SK-N-SH (cell line): ENCODE data around the gene TMEM182. TPM values are rescaled to one million over a fixed set of nuclear protein-coding genes. Genes with fewer than 3 reads are reported as not detected.

ENCODE experiments used
- CTCF ChIA-PET: fragments of 300-600, 350-600 bp; formaldehyde crosslinking; extraction: SDS; loops from one replicate; lab custom pipeline; 2021; lab: Yijun Ruan, JAX
- POLR2A ChIA-PET: fragments of 350-600 bp; sonication (Branson Sonifier 250); formaldehyde crosslinking; extraction: SDS; loops from one replicate; lab custom pipeline; 2020; ENCODE audit warnings: antibody characterized with exemption, inconsistent platforms; lab: Yijun Ruan, JAX
- DNase-seq: peaks from one replicate; pipeline ENCODE4 v3.0.0; 2012
- H2AFZ ChIP-seq: fragments of 200-600 bp; sonication (generic); 2 replicates; pipeline ENCODE4 v1.8.1; 2016; ENCODE audit warnings: antibody characterized with exemption, mild to moderate bottlenecking, low read depth
- H3F3A ChIP-seq: fragments of 200-600 bp; sonication (generic); replicated peaks from 2 replicates; pipeline ENCODE3; 2016; ENCODE audit warnings: antibody characterized with exemption, mild to moderate bottlenecking; ENCODE audit not compliant: insufficient read depth
- H3K27ac ChIP-seq, 2 experiments: fragments of 200-500 bp in 1 of 2; fragments of 200-600 bp in 1 of 2; sonication (Bioruptor generic) in 1 of 2; sonication (generic), shearing (Covaris generic) in 1 of 2; 2 replicates each; pipeline versions ENCODE4 v1.5.1 to v1.6.1; 2014 to 2016; ENCODE audit warnings: low read depth in 2 of 2, inconsistent platforms in 1 of 2, low read length in 1 of 2, mild to moderate bottlenecking in 1 of 2, mixed read lengths in 1 of 2
- H3K27me3 ChIP-seq: fragments of 200-600 bp; sonication (generic), shearing (Covaris generic); 2 replicates; pipeline ENCODE4 v1.6.1; 2016; ENCODE audit warnings: mixed run types; ENCODE audit not compliant: insufficient read depth
- H3K36me3 ChIP-seq, 2 experiments: fragments of 200-500 bp in 1 of 2; fragments of 200-600 bp in 1 of 2; sonication (Bioruptor generic) in 1 of 2; sonication (generic) in 1 of 2; replicated peaks in 1 of 2; 2 replicates each; pipeline versions ENCODE3 to v1.5.1; 2014 to 2016; ENCODE audit warnings: low read length in 1 of 2, mild to moderate bottlenecking in 1 of 2; ENCODE audit not compliant: insufficient read depth in 2 of 2, control insufficient read depth in 1 of 2
- H3K4me1 ChIP-seq, 2 experiments: fragments of 200-500 bp in 1 of 2; fragments of 200-600 bp in 1 of 2; sonication (Bioruptor generic) in 1 of 2; sonication (generic), shearing (Covaris generic) in 1 of 2; 2 replicates each; pipeline versions ENCODE4 v1.5.1 to v1.6.1; 2014 to 2016; ENCODE audit warnings: low read depth in 1 of 2, low read length in 1 of 2, mixed run types in 1 of 2; ENCODE audit not compliant: insufficient read depth in 2 of 2, control insufficient read depth in 1 of 2
- H3K4me2 ChIP-seq: fragments of 200-600 bp; sonication (generic), shearing (Covaris generic); 2 replicates; pipeline ENCODE4 v1.6.1; 2017; ENCODE audit warnings: mixed run types
- H3K4me3 ChIP-seq, 2 experiments: fragments of 200-500 bp in 1 of 2; fragments of 200-600 bp in 1 of 2; sonication (Bioruptor generic) in 1 of 2; sonication (generic), shearing (Covaris generic) in 1 of 2; 2 replicates each; pipeline versions ENCODE4 v1.5.1 to v1.8.1; 2014 to 2016; ENCODE audit warnings: low read depth in 2 of 2, inconsistent platforms in 1 of 2, low read length in 1 of 2, mild to moderate bottlenecking in 1 of 2, mixed read lengths in 1 of 2, moderate library complexity in 1 of 2
- H3K79me2 ChIP-seq: fragments of 200-600 bp; sonication (generic); 2 replicates; pipeline ENCODE4 v1.8.1; 2017; ENCODE audit warnings: mild to moderate bottlenecking; ENCODE audit not compliant: insufficient read depth
- H3K9ac ChIP-seq: fragments of 200-600 bp; sonication (generic); 2 replicates; pipeline ENCODE4 v1.6.1; 2017; ENCODE audit warnings: mixed run types
- H3K9me2 ChIP-seq: fragments of 200-600 bp; sonication (generic); 2 replicates; pipeline ENCODE4 v1.6.1; 2017; ENCODE audit warnings: mixed run types
- H3K9me3 ChIP-seq: fragments of 200-600 bp; sonication (generic); 2 replicates; pipeline ENCODE4 v1.6.1; 2017; ENCODE audit warnings: mixed run types, mild to moderate bottlenecking, moderate library complexity
- H4K20me1 ChIP-seq: fragments of 200-600 bp; sonication (generic); 2 replicates; pipeline ENCODE4 v1.6.1; 2017; ENCODE audit warnings: mild to moderate bottlenecking, mixed run types; ENCODE audit not compliant: insufficient read depth
- CTCF ChIP-seq: fragments of 200-600 bp; sonication (generic); IDR thresholded peaks from 2 replicates; pipeline ENCODE4 v1.6.1; 2017; ENCODE audit warnings: antibody characterized with exemption, mild to moderate bottlenecking, moderate library complexity
- ELF1 ChIP-seq: IDR thresholded peaks from 2 replicates; pipeline ENCODE4 v1.4.0; 2012
- EP300 ChIP-seq, 2 experiments: IDR thresholded peaks; 2 replicates each; pipeline versions ENCODE4 v1.4.0 to v1.6.1; 2012; ENCODE audit warnings: borderline replicate concordance in 1 of 2, low read depth in 1 of 2, low read length in 1 of 2
- EZH2phosphoT487 ChIP-seq: fragments of 200-600 bp; sonication (generic); IDR thresholded peaks from 2 replicates; pipeline ENCODE4 v1.6.1; 2017; ENCODE audit warnings: low read depth, mixed run types, mild to moderate bottlenecking, antibody characterized with exemption, moderate library complexity, borderline replicate concordance
- FOSL2 ChIP-seq: IDR thresholded peaks from 2 replicates; pipeline ENCODE4 v1.4.0; 2012; ENCODE audit warnings: low read depth, mild to moderate bottlenecking, moderate library complexity, borderline replicate concordance
- FOXJ3 ChIP-seq: sonication (generic); formaldehyde crosslinking; IDR thresholded peaks from 2 replicates; pipeline ENCODE4 v1.5.1; 2020; ENCODE audit warnings: mild to moderate bottlenecking, missing genetic modification reagents
- GATA2 ChIP-seq: sonication (generic); formaldehyde crosslinking; IDR thresholded peaks from 2 replicates; pipeline ENCODE4 v1.5.0; 2020; ENCODE audit warnings: mild to moderate bottlenecking, missing genetic modification reagents
- MAX ChIP-seq: IDR thresholded peaks from 2 replicates; pipeline ENCODE4 v1.4.0; 2012; ENCODE audit warnings: low read depth
- MEF2A ChIP-seq: IDR thresholded peaks from 2 replicates; pipeline ENCODE4 v1.4.0; 2012; ENCODE audit warnings: low read depth, borderline replicate concordance
- MXI1 ChIP-seq: IDR thresholded peaks from 2 replicates; pipeline ENCODE4 v1.6.1; 2012; ENCODE audit warnings: mild to moderate bottlenecking, low read depth, low read length, improper control_type of control experiment
- NFIC ChIP-seq: IDR thresholded peaks from 2 replicates; pipeline ENCODE4 v1.4.0; 2012; ENCODE audit warnings: borderline replicate concordance
- NRF1 ChIP-seq: IDR thresholded peaks from 2 replicates; pipeline ENCODE4 v1.6.1; 2012; ENCODE audit warnings: low read depth, mild to moderate bottlenecking, low read length
- PBX3 ChIP-seq: IDR thresholded peaks from 2 replicates; pipeline ENCODE4; 2012
- POLR2AphosphoS5 ChIP-seq: IDR thresholded peaks from 2 replicates; pipeline ENCODE4 v1.6.1; 2012; ENCODE audit warnings: low read depth, low read length
- RCOR1 ChIP-seq: fragments of 150-350 bp; IDR thresholded peaks from 2 replicates; pipeline ENCODE4 v1.6.1; 2017; ENCODE audit warnings: antibody characterized with exemption, low read length
- RXRA ChIP-seq: IDR thresholded peaks from 2 replicates; pipeline ENCODE4 v1.4.0; 2012; ENCODE audit warnings: low read depth, mild to moderate bottlenecking, borderline replicate concordance
- SIN3A ChIP-seq: IDR thresholded peaks from 2 replicates; pipeline ENCODE4 v1.6.1; 2012; ENCODE audit warnings: low read depth, mild to moderate bottlenecking, low read length, moderate library complexity, borderline replicate concordance
- SMC3 ChIP-seq: IDR thresholded peaks from 2 replicates; pipeline ENCODE4 v1.6.1; 2012; ENCODE audit warnings: low read depth, low read length, improper control_type of control experiment
- TAF1 ChIP-seq: IDR thresholded peaks from 2 replicates; pipeline ENCODE4 v1.6.1; 2012; ENCODE audit warnings: low read depth, mild to moderate bottlenecking, low read length, moderate library complexity, borderline replicate concordance
- TCF12 ChIP-seq: IDR thresholded peaks from 2 replicates; pipeline ENCODE4 v1.4.0; 2012
- USF1 ChIP-seq: IDR thresholded peaks from 2 replicates; pipeline ENCODE4 v1.4.0; 2012; ENCODE audit warnings: low read depth, borderline replicate concordance
- WGBS: methylation state at CpG from one replicate; pipeline ENCODE4 v1.1.6; 2017; ENCODE audit warnings: low lambda C conversion rate; 5-methylcytosine and 5-hydroxymethylcytosine counted together
- polyA plus RNA-seq, 3 experiments: library from polyadenylated mRNA; depleted of rRNA; stranded (reverse); fragments of >200 nt; gene quantifications; 2 replicates each; pipeline ENCODE4 v1.2.3, GENCODE V29; 2012

Gene TMEM182
- polyA plus RNA-seq, 1 of the 3 experiments (the other 2 are of a cell fraction) = 1.7 TPM

- POLR2A ChIA-PET = no interaction called here
These were observed 7.2 kb upstream of the TMEM182 start for GRCh38 chr2:102754456-102755145.

GRCh38 chr2:102755284-102755683 is 6.5 kb upstream of the TMEM182 start:
- Histone ChIP-seq H3K9ac (no peak overlapping the region), H3K36me3 (no peaks in the 10 kb centered on the region), H3K9me2 (no peaks in the 10 kb centered on the region), H3K27me3 (no peaks in the 10 kb centered on the region), H3F3A (no peaks in the 10 kb centered on the region), H3K79me2 (no peaks in the 10 kb centered on the region), H3K9me3 (no peaks in the 10 kb centered on the region), H3K4me1 (no peaks in the 10 kb centered on the region), H2AFZ (no peak overlapping the region)
- ChIA-PET POLR2A (no interaction called here), CTCF (interaction anchor here (0.6 to 5.0 kb wide), 6 partner anchors 10 to 84 kb away, joined by 3 to 63 read pairs (median 18); a partner anchor contains a TSS)
- no peak for DNase-seq
- TF ChIP-seq POLR2AphosphoS5 (no peak), EP300 (IDR thresholded peaks at IDR 0.05; ENCODE audit: borderline replicate concordance in 1 of 2, low read depth in 1 of 2, low read length in 1 of 2) (no peak), NRF1 (no peak), ELF1 (no peak), NFIC (no peak), TAF1 (no peak), MAX (no peak), CTCF (no peak), EZH2phosphoT487 (no peak), FOSL2 (no peak), FOXJ3 (CRISPR knock-in tag) (no peak), SIN3A (no peak), SMC3 (no peak)
- TF ChIP-seq, all 33 proteins: peak for 0
- WGBS = 90% methylated on average over 4 of the region's 4 CpGs
- Histone ChIP-seq H3K4me2 (no peak overlapping the region), H3K4me3 (no peak overlapping the region), H4K20me1 (no peaks in the 10 kb centered on the region), H3K27ac (no peak overlapping the region)

More at GRCh38 chr2:102754456-102755145, 7.2 kb upstream of the TMEM182 start:
- no peak overlapping the region for H3K27ac ChIP-seq
- no peaks in the 10 kb centered on the region for H3K9me2 ChIP-seq
- WGBS = 82% methylated on average over 3 of the region's 3 CpGs
- no peaks in the 10 kb centered on the region for H3K36me3 ChIP-seq
- H4K20me1 ChIP-seq = no peaks in the 10 kb centered on the region
- no peaks in the 10 kb centered on the region for H3K27me3 ChIP-seq
- no peak overlapping the region for H3K9ac ChIP-seq
- TF ChIP-seq EZH2phosphoT487 (no peak), MEF2A (no peak), TCF12 (no peak), RCOR1 (no peak), MXI1 (no peak), PBX3 (no peak), RXRA (no peak), GATA2 (CRISPR knock-in tag) (no peak), MAX (no peak), USF1 (no peak), FOSL2 (no peak)
- DNase-seq = no peak
- no peaks in the 10 kb centered on the region for H3F3A ChIP-seq
- no peak overlapping the region for H3K4me2 ChIP-seq
- no peaks in the 10 kb centered on the region for H3K4me1 ChIP-seq
- CTCF ChIA-PET = interaction anchor here (0.6 to 5.0 kb wide), 8 partner anchors 11 to 54 kb away, joined by 3 to 63 read pairs (median 6); a partner anchor contains a TSS
- no peaks in the 10 kb centered on the region for H3K79me2 ChIP-seq
- no peaks in the 10 kb centered on the region for H3K9me3 ChIP-seq
- no peak overlapping the region for H2AFZ ChIP-seq
- H3K4me3 ChIP-seq = no peak overlapping the region
